Measurements from ENCODE around the gene MPDZ. TPM values are rescaled to one million over a fixed set of nuclear protein-coding genes. Genes with fewer than 3 reads are reported as not detected.
"Not testable (repeated sequence)": the region's sequence is repeated elsewhere in the genome, so short reads cannot be mapped to it uniquely, and the experiment has no call there.

Gene MPDZ
- total RNA-seq, 1 experiment from 2014 or later, result not detected

DNA sequence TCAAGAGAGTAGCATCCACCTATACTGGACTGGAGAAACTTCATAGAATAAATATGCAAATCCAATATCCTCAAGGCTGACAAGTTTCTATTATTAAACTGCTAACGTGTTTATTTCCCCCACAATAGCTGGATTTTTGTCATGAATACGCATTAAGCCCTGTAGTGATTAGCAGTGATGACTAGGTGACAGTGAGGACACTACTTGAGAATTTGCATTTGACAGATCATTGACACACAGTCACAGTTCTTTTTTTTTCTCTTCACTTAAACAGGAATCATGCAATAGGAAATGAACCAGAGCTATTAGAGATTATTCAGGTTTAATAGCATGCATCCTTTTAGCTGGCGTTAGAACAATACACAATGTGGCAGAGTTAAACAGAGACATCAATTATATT lies 35.3 kb downstream of the MPDZ start:
- Histone ChIP-seq H3K36me3 (ENCODE audit: insufficient read depth, low read length) (no peaks in the 10 kb centered on the region), H3K4me1 (ENCODE audit: low read length) (no peaks in the 10 kb centered on the region), H3K9me3 (ENCODE audit: low read length) (no peaks in the 10 kb centered on the region), H3K4me3 (ENCODE audit: low read length) (no peak overlapping the region), H3K27ac (ENCODE audit: low read length) (no peak overlapping the region), H4K20me1 (ENCODE audit: insufficient read depth, low read depth, low read length) (no peaks in the 10 kb centered on the region), H3K27me3 (ENCODE audit: low read length) (no peaks in the 10 kb centered on the region), H3K4me2 (ENCODE audit: low read depth, low read length, poor library complexity, severe bottlenecking) (no peak overlapping the region), H3K9ac (ENCODE audit: low read length) (no peak overlapping the region), H2AFZ (ENCODE audit: low read length) (no peak overlapping the region), H3K79me2 (ENCODE audit: low read length) (no peaks in the 10 kb centered on the region), H3K9me2 (replicated peaks; ENCODE audit: insufficient read depth, low read length) (no peaks in the 10 kb centered on the region)
- no peak for DNase-seq

DNA sequence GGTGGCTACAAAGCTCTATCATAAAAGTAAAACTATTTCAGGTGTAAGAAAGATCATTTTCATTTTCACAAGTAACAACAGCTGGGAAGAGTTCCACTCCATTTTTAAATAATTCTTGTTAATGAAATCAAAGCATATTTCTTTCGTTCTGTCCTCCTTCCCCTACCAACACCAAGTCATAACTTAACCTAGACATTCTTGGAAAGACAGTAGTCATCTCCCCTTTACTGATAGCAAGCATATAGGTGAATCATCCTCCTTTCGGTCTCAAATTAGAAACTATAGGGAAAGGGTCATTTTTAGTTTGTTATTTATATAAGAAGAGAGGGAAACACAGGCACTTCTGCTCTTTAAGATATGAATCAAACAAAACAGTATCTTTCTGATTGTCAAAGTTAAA lies 38.2 kb downstream of the MPDZ start:
- no peaks in the 10 kb centered on the region for H4K20me1 ChIP-seq (ENCODE audit: insufficient read depth, low read depth, low read length)

DNA sequence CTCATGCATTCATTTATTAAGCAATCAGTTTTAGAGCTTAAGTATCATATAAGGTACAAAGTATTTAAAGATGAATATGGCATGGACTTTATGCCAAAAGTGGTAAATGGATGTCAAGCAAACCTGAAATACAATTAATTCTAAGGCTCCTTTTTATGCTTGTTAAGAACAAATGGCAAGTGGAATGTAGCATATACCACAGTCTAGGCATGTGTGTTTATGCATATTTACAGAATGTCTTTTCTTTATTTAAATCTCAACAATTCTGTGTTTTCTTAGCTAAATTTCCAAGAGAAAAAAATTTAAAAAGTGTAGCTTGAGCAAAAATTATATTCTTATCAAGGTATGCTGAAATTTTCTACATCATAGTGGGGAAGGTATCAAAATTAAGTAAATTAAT lies 39.8 kb downstream of the MPDZ start:
- no peak overlapping the region for H2AFZ ChIP-seq (ENCODE audit: low read length)
- H4K20me1 ChIP-seq (ENCODE audit: insufficient read depth, low read depth, low read length), result no peaks in the 10 kb centered on the region
- no peak overlapping the region for H3K9ac ChIP-seq (ENCODE audit: low read length)
- no peak overlapping the region for H3K4me2 ChIP-seq (ENCODE audit: low read depth, low read length, poor library complexity, severe bottlenecking)
- H3K79me2 ChIP-seq (ENCODE audit: low read length), result no peaks in the 10 kb centered on the region
- H3K36me3 ChIP-seq (ENCODE audit: insufficient read depth, low read length), result no peaks in the 10 kb centered on the region
- H3K9me3 ChIP-seq (ENCODE audit: low read length), result no peaks in the 10 kb centered on the region
- H3K4me3 ChIP-seq (ENCODE audit: low read length), result no peak overlapping the region
- no peaks in the 10 kb centered on the region for H3K27me3 ChIP-seq (ENCODE audit: low read length)
- no peak overlapping the region for H3K27ac ChIP-seq (ENCODE audit: low read length)
- DNase-seq, result no peak
- no peaks in the 10 kb centered on the region for H3K4me1 ChIP-seq (ENCODE audit: low read length)
- no peaks in the 10 kb centered on the region for H3K9me2 ChIP-seq (replicated peaks; ENCODE audit: insufficient read depth, low read length)

More for the DNA sequence above, 38.2 kb downstream of the MPDZ start:
- Histone ChIP-seq H3K79me2 (ENCODE audit: low read length) (no peaks in the 10 kb centered on the region), H3K36me3 (ENCODE audit: insufficient read depth, low read length) (no peaks in the 10 kb centered on the region), H3K9me2 (replicated peaks; ENCODE audit: insufficient read depth, low read length) (no peaks in the 10 kb centered on the region), H3K4me1 (ENCODE audit: low read length) (no peaks in the 10 kb centered on the region), H3K27ac (ENCODE audit: low read length) (no peak overlapping the region), H3K9me3 (ENCODE audit: low read length) (no peaks in the 10 kb centered on the region), H2AFZ (ENCODE audit: low read length) (no peak overlapping the region), H3K4me2 (ENCODE audit: low read depth, low read length, poor library complexity, severe bottlenecking) (no peak overlapping the region), H3K27me3 (ENCODE audit: low read length) (no peaks in the 10 kb centered on the region), H3K9ac (ENCODE audit: low read length) (no peak overlapping the region), H3K4me3 (ENCODE audit: low read length) (no peak overlapping the region)
- no peak for DNase-seq

DNA sequence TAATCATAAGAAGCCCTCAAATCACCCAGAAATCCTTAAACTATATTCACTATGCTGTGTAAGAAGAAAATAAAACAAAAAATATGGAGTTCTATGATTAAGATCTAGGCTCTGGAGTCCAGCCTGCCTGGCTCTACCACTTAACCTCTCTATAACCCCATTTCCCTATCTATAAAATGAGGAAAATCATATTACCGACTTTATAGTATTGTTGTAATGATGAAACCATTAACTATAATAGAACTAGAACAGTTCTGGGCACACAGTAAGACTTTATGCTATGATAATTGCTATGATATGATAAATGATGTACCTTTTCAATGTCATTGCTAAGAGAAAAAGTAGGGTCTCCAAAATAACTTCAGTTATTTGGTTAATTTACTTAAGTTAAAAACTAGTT lies 40.3 kb downstream of the MPDZ start:
- no peaks in the 10 kb centered on the region for H3K4me1 ChIP-seq (ENCODE audit: low read length)
- H3K9me3 ChIP-seq (ENCODE audit: low read length), result no peaks in the 10 kb centered on the region
- no peaks in the 10 kb centered on the region for H3K36me3 ChIP-seq (ENCODE audit: insufficient read depth, low read length)
- no peaks in the 10 kb centered on the region for H3K9me2 ChIP-seq (replicated peaks; ENCODE audit: insufficient read depth, low read length)
- no peaks in the 10 kb centered on the region for H3K27me3 ChIP-seq (ENCODE audit: low read length)
- H3K9ac ChIP-seq (ENCODE audit: low read length), result no peak overlapping the region
- no peak overlapping the region for H3K4me2 ChIP-seq (ENCODE audit: low read depth, low read length, poor library complexity, severe bottlenecking)
- H3K79me2 ChIP-seq (ENCODE audit: low read length), result no peaks in the 10 kb centered on the region
- H3K4me3 ChIP-seq (ENCODE audit: low read length), result no peak overlapping the region
- H2AFZ ChIP-seq (ENCODE audit: low read length), result no peak overlapping the region
- no peaks in the 10 kb centered on the region for H4K20me1 ChIP-seq (ENCODE audit: insufficient read depth, low read depth, low read length)
- no peak for DNase-seq
- no peak overlapping the region for H3K27ac ChIP-seq (ENCODE audit: low read length)

DNA sequence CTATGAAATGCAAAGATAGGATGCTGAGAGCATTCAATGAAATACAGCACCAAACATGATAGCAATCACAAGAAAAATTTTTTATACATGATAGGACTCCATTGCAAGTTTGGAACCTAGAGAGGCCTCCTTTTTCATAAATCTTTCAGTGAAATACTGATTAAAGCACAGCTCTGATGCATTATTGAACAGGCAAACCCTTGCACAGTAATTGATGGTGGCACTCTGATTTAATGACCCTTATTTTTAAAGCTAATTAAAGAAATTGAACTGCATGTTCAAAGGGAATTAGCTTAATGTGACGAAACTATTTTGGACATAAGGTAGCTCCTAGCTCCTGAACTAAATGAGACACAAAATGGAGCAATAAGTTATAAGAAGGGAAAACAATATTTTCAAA lies 44.6 kb downstream of the MPDZ start:
- DNase-seq, result no peak
- no peaks in the 10 kb centered on the region for H3K79me2 ChIP-seq (ENCODE audit: low read length)
- H3K9ac ChIP-seq (ENCODE audit: low read length), result no peak overlapping the region
- H3K4me3 ChIP-seq (ENCODE audit: low read length), result no peak overlapping the region
- H3K27ac ChIP-seq (ENCODE audit: low read length), result no peak overlapping the region
- H3K27me3 ChIP-seq (ENCODE audit: low read length), result no peaks in the 10 kb centered on the region
- no peaks in the 10 kb centered on the region for H3K9me3 ChIP-seq (ENCODE audit: low read length)
- no peaks in the 10 kb centered on the region for H3K4me1 ChIP-seq (ENCODE audit: low read length)
- no peaks in the 10 kb centered on the region for H3K36me3 ChIP-seq (ENCODE audit: insufficient read depth, low read length)
- no peaks in the 10 kb centered on the region for H3K9me2 ChIP-seq (replicated peaks; ENCODE audit: insufficient read depth, low read length)
- H3K4me2 ChIP-seq (ENCODE audit: low read depth, low read length, poor library complexity, severe bottlenecking), result no peak overlapping the region
- no peaks in the 10 kb centered on the region for H4K20me1 ChIP-seq (ENCODE audit: insufficient read depth, low read depth, low read length)
- H2AFZ ChIP-seq (ENCODE audit: low read length), result no peak overlapping the region

DNA sequence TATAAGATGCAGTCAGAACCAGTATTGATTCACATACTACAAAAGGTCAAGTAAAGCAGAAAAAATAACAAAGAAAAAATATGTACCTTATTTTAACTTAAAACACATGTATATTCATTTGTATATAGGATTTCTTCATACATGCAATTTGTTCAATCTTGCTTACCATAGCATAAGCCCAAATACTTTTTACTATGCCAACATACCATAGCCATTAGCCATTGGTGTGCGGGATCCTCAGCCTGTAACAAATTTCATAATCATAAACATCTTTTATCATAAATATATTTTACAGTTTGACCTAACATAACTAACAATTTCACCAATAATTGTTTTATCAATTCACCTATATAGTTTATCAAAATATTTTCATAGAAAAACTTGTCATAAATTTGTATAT lies 51.1 kb downstream of the MPDZ start:
- Histone ChIP-seq H2AFZ (ENCODE audit: low read length) (no peak overlapping the region), H3K27me3 (ENCODE audit: low read length) (no peaks in the 10 kb centered on the region), H3K9me3 (ENCODE audit: low read length) (no peaks in the 10 kb centered on the region), H4K20me1 (ENCODE audit: insufficient read depth, low read depth, low read length) (no peaks in the 10 kb centered on the region), H3K4me2 (ENCODE audit: low read depth, low read length, poor library complexity, severe bottlenecking) (no peak overlapping the region), H3K79me2 (ENCODE audit: low read length) (no peaks in the 10 kb centered on the region), H3K9ac (ENCODE audit: low read length) (no peak overlapping the region), H3K4me1 (ENCODE audit: low read length) (no peaks in the 10 kb centered on the region), H3K4me3 (ENCODE audit: low read length) (no peak overlapping the region), H3K27ac (ENCODE audit: low read length) (no peak overlapping the region), H3K9me2 (replicated peaks; ENCODE audit: insufficient read depth, low read length) (no peaks in the 10 kb centered on the region), H3K36me3 (ENCODE audit: insufficient read depth, low read length) (no peaks in the 10 kb centered on the region)
- DNase-seq, result no peak

DNA sequence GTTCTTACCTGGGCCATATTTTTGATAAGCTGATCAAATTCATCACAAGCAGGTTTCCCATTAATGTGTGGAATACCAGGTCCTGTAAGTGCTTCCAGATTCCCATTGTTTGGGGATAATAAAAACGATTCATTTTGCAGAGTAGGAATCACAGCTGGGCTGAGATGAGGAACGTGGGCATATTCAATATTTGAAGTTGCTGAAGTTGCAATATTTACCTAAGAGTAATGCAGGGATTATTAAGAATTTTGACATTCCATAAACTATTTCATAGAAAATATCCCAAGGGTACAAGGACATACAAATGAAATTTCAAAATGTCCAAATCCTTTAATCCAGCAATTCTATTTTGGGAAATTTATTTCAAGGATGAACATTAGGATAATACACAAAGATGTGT lies 55.1 kb downstream of the MPDZ start:
- no peaks in the 10 kb centered on the region for H3K79me2 ChIP-seq (ENCODE audit: low read length)
- H3K9me3 ChIP-seq (ENCODE audit: low read length), result no peaks in the 10 kb centered on the region
- no peak overlapping the region for H3K9ac ChIP-seq (ENCODE audit: low read length)
- no peaks in the 10 kb centered on the region for H3K36me3 ChIP-seq (ENCODE audit: insufficient read depth, low read length)
- no peaks in the 10 kb centered on the region for H3K4me1 ChIP-seq (ENCODE audit: low read length)
- H3K27me3 ChIP-seq (ENCODE audit: low read length), result no peaks in the 10 kb centered on the region
- H3K27ac ChIP-seq (ENCODE audit: low read length), result no peak overlapping the region
- no peak overlapping the region for H3K4me3 ChIP-seq (ENCODE audit: low read length)
- H2AFZ ChIP-seq (ENCODE audit: low read length), result no peak overlapping the region
- no peaks in the 10 kb centered on the region for H3K9me2 ChIP-seq (replicated peaks; ENCODE audit: insufficient read depth, low read length)
- DNase-seq, result no peak
- no peak overlapping the region for H3K4me2 ChIP-seq (ENCODE audit: low read depth, low read length, poor library complexity, severe bottlenecking)
- no peaks in the 10 kb centered on the region for H4K20me1 ChIP-seq (ENCODE audit: insufficient read depth, low read depth, low read length)

DNA sequence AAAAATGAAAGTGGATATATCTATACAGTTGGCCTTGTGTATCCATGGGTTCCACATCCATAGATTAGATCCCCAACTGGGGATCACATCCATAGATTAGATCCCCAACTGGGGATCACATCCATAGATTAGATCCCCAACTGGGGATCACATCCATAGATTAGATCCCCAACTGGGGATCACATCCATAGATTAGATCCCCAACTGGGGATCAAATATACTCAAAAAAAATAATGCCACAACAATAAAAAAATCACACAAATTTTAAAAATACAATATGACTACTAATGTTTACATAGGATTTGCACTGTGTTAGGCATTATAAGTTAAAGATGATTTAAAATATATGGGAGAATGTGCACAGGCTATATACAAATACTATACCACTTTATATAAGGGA lies 56.8 kb downstream of the MPDZ start:
- not testable (repeated sequence) for H3K36me3 ChIP-seq (ENCODE audit: insufficient read depth, low read length); H3K27ac ChIP-seq (ENCODE audit: low read length); H3K4me2 ChIP-seq (ENCODE audit: low read depth, low read length, poor library complexity, severe bottlenecking); H3K9me2 ChIP-seq (replicated peaks; ENCODE audit: insufficient read depth, low read length); H3K9ac ChIP-seq (ENCODE audit: low read length); DNase-seq; H3K4me3 ChIP-seq (ENCODE audit: low read length); H3K27me3 ChIP-seq (ENCODE audit: low read length); H3K79me2 ChIP-seq (ENCODE audit: low read length); H3K9me3 ChIP-seq (ENCODE audit: low read length); H4K20me1 ChIP-seq (ENCODE audit: insufficient read depth, low read depth, low read length); H3K4me1 ChIP-seq (ENCODE audit: low read length); H2AFZ ChIP-seq (ENCODE audit: low read length)

DNA sequence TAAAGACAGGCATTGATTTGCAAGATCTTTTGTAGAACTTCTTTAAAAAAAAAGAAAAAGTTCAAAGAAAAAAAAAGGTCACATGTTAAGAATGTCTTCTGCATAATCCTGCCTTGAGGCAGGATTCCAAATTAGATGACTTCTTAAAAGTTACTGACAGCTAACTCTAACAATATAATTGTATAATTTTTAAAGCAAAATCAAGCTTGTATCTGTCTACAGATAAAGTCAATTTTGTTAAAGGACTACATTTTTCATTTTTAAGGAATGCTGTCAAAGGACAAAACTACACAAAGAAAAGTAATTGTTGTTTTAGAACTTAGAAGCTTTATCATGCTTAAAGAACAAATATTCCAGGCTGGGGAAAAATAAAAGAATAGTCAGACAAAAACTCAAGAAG lies 57.8 kb downstream of the MPDZ start:
- no peaks in the 10 kb centered on the region for H3K9me2 ChIP-seq (replicated peaks; ENCODE audit: insufficient read depth, low read length)
- H3K27me3 ChIP-seq (ENCODE audit: low read length), result no peaks in the 10 kb centered on the region
- no peak overlapping the region for H3K4me3 ChIP-seq (ENCODE audit: low read length)
- H3K9me3 ChIP-seq (ENCODE audit: low read length), result no peaks in the 10 kb centered on the region
- H3K79me2 ChIP-seq (ENCODE audit: low read length), result no peaks in the 10 kb centered on the region
- no peaks in the 10 kb centered on the region for H3K4me1 ChIP-seq (ENCODE audit: low read length)
- no peak overlapping the region for H3K9ac ChIP-seq (ENCODE audit: low read length)
- H3K4me2 ChIP-seq (ENCODE audit: low read depth, low read length, poor library complexity, severe bottlenecking), result no peak overlapping the region
- no peaks in the 10 kb centered on the region for H4K20me1 ChIP-seq (ENCODE audit: insufficient read depth, low read depth, low read length)
- H2AFZ ChIP-seq (ENCODE audit: low read length), result no peak overlapping the region
- DNase-seq, result no peak
- H3K36me3 ChIP-seq (ENCODE audit: insufficient read depth, low read length), result no peaks in the 10 kb centered on the region
- no peak overlapping the region for H3K27ac ChIP-seq (ENCODE audit: low read length)

Data from Karpas-422 (cell line).